ENCODE results near the gene CLCN3.
"Not testable (repeated sequence)": the region's sequence is repeated elsewhere in the genome, so short reads cannot be mapped to it uniquely, and the experiment has no call there.

CLCN3 gene

DNA sequence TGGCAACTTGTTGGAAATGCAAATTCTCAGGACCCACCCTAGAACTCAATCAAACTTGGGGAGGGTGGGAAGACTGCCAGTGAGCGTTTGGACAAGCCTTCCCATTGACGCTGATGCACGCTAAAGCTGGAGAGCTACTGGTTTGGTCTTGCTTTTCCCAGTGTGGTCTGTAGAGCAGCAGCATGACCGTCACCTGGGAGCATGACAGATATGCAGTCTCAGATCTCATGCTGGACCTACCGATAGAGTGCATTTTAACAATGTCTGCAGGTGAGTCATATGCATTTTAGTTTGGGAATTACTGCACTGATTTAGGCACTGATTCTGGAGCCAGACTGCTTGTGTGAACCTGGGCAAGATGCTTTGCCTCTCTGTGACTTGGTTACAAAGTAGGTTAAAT is 110.2 kb downstream of the CLCN3 start:
- TF ChIP-seq POLR2AphosphoS5 (IDR thresholded peaks at IDR 0.05; ENCODE audit: low read depth, low read length), result no peak
- no peak for TF ChIP-seq POLR2A (IDR thresholded peaks at IDR 0.05; ENCODE audit: low read depth, low read length)
- TF ChIP-seq TAF1 (IDR thresholded peaks at IDR 0.05; ENCODE audit: borderline replicate concordance, low read depth, low read length), result no peak
- FAIRE-seq (no peak), DNase-seq (ENCODE audit: insufficient read length) (no peak)

DNA sequence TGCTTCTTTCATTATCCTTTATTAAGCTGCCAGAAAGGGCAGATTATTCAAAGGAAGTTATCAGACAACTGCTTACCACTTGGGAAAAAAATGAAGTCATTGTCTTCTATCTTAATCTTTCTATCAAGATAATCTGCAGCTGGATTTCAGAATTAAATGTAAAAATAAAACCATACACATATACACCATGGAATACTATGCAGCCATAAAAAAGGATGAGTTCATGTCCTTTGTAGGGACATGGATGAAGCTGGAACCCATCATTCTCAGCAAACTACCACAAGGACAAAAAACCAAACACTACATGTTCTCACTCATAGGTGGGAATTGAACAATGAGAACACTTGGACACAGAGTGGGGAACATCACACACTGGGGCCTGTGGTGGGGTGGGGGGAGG is 118.2 kb downstream of the CLCN3 start:
- FAIRE-seq; DNase-seq (ENCODE audit: insufficient read length): not testable (repeated sequence)

DNA sequence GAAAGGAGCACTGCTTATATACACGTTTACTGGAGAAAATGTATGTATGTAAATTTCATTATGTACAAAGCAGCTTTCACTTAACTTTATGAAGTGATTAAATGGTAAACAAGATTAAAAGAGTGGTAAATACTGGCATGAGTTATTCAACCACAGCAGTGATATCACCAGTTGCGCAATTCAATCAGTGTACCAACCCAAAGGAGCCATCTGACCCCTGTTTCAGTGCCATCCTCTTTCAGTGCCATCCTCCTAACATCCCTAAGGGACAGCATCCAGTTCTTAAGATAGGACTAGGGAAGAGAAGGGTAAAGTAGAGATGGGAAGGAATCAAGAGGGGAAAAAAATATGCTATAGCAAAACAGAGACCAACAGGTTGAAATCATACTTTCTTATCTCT is 121.2 kb downstream of the CLCN3 start:
- FAIRE-seq (no peak), DNase-seq (ENCODE audit: insufficient read length) (no peak)
- TF ChIP-seq POLR2AphosphoS5 (IDR thresholded peaks at IDR 0.05; ENCODE audit: low read depth, low read length) (no peak), POLR2A (IDR thresholded peaks at IDR 0.05; ENCODE audit: low read depth, low read length) (no peak), TAF1 (IDR thresholded peaks at IDR 0.05; ENCODE audit: borderline replicate concordance, low read depth, low read length) (no peak)

DNA sequence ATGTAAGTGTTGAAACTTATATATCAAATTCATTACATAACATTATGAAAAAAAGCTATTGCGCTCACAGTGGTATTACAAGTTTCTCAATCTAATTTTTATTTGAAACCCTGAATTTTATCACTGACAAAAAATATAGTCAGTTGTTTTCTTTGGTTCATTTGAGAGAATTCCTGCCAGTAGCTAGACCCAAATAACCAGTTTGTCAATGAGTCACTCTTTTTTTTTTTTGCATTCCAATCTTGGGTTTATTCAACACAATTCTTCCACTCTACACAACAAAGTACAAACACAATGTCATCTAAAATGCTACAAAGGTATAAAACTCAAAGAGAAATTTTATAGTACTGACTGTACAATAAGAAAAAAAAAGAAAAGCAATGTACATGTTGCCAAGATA is 124.2 kb downstream of the CLCN3 start:
- TF ChIP-seq TAF1 (IDR thresholded peaks at IDR 0.05; ENCODE audit: borderline replicate concordance, low read depth, low read length) (no peak), POLR2A (IDR thresholded peaks at IDR 0.05; ENCODE audit: low read depth, low read length) (no peak), POLR2AphosphoS5 (IDR thresholded peaks at IDR 0.05; ENCODE audit: low read depth, low read length) (no peak)
- FAIRE-seq (no peak), DNase-seq (ENCODE audit: insufficient read length) (no peak)

DNA sequence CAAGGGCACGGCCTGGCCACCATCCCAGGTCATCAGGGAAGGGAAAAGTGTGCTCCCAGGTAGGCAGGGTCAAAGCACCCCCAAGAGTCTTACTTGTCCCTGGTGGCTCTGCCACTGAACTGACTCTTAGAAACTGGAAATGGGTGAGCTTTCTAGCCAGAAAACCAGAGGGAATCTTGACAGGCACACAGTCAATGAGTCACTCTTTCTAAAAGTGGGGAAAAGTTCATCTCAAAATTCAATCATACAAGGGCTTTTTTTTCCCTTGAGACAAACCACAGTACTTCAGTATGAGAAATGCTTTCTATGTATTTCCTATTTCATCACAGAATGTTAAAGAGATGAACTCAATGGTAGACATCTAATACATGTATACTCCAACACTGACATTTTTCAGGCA is 124.9 kb downstream of the CLCN3 start:
- no peak for FAIRE-seq
- no peak for DNase-seq (ENCODE audit: insufficient read length)
- no peak for TF ChIP-seq TAF1 (IDR thresholded peaks at IDR 0.05; ENCODE audit: borderline replicate concordance, low read depth, low read length)

DNA sequence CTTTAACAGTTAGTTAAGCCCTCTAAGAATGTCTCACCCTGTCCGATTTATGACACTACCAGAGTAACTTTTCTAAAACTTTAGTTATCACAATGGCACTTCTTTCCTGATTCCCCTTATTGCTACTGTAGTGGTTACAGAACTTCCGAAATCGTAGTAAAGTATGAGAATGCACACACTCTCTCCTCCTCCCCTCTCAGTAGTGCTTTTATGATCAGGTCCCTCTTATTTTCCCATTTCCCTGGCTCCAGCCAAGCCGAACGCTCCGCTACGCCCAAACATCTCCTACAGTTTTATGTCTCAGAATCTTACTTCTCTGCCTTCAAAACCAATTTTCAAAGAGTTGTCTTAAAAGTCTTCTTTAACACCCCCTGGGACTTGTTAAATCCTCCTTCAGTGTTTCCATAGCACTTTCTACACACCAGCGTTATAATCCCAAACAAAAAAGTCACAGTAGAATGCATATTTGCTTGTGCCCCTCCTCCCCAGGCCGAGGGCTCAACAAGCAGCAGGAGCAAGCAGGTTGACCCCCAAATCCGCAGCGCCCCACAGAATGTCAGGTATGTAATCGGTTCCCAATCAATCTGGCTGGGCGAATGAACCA is 136.7 kb downstream of the CLCN3 start:
- DNase-seq (ENCODE audit: insufficient read length), result no peak
- peak; percentile 89 for FAIRE-seq
- TF ChIP-seq TAF1 (IDR thresholded peaks at IDR 0.05; ENCODE audit: borderline replicate concordance, low read depth, low read length) (no peak), POLR2A (IDR thresholded peaks at IDR 0.05; ENCODE audit: low read depth, low read length) (no peak)

DNA sequence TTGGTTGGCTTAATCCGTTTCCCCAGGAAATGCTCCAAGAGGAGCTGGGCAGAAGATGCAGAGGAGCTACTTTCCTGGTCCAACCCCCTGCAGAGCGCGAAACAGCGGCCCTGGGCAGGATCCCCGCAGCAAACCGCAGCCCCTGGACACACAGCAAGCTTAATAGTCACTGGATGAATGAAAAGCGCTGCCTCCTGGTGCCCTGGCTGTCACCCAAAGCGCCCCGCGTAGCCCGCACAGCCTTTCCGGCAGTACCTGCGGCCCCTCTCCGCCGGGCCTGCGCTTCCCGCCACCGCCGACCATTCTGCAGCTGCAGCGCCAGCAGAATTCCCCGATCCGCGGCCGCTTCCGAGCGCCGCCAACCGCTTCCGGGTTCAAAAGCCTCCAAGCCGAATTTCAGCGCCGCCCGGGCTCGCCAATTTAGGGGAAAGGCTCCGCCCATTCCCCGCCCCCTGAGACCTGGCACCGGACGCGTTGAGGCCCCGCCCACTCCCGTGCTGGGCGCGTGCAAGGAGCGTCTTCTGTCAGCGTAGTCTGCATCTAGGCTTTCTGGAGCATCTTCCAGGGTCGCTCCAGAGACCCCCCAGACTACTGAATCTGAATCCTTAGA is 137.3 kb downstream of the CLCN3 start, which contains the start of gene HPF1:
TSS of gene HPF1 (minus strand) at position 370 of the 610 bp plus-strand sequence. CDS start at position 303, 67 bp downstream.
- FAIRE-seq, result peak; percentile 92
- TF ChIP-seq TAF1 (IDR thresholded peaks at IDR 0.05; ENCODE audit: borderline replicate concordance, low read depth, low read length) (no peak), POLR2A (IDR thresholded peaks at IDR 0.05; ENCODE audit: low read depth, low read length) (peak; percentile 54; the same call in 1 of the 2 replicates)
- DNase-seq (ENCODE audit: insufficient read length), result peak; percentile 83

DNA sequence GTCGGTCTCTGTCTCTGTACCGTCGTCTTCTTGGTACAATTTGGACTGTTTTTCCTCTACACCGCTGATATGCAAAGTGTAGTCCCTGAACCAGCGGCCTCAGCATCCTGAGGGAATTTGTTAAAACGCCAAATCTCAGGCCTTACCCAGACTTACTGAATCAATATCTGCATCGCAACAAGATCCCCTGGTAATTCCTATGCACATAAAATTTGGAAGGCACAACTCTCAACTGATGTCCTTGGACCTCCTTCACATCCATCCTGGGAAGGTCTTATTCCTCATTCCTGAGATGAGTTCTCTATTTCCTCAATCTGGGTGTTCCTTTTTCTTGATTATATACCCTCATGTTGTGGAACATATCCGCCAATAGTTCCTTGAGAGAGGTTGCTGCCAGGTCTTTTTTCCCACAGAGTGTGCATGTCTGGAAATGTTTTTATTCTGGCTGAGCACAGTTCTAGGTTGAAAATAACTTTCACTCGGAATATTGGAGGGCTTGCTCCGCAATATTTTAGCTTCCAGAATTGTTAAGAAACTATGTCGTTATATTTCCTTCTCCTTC is 138.1 kb downstream of the CLCN3 start:
- FAIRE-seq (no peak), DNase-seq (ENCODE audit: insufficient read length) (no peak)
- TF ChIP-seq TAF1 (IDR thresholded peaks at IDR 0.05; ENCODE audit: borderline replicate concordance, low read depth, low read length) (no peak), POLR2AphosphoS5 (IDR thresholded peaks at IDR 0.05; ENCODE audit: low read depth, low read length) (no peak), POLR2A (IDR thresholded peaks at IDR 0.05; ENCODE audit: low read depth, low read length) (no peak)

DNA sequence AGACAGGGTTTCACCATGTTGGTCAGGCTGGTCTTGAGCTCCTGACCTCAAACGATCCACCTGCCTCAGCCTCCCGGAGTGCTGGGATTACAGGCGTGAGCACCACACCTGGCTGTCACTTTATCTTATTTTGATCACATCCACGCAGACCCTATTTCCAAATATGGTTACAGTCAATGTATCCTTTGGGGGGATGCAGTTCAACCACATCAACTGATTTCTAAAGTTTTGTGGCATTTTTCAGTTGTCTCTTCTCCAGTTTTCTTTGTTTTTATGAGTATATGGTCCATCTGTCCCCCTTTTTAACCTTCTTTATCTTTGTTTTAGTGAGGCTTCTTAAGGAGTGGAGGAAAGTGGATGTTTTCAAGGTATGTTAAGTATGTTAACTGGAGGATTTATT is 141.5 kb downstream of the CLCN3 start:
- FAIRE-seq (no peak), DNase-seq (ENCODE audit: insufficient read length) (no peak)
- TF ChIP-seq TAF1 (IDR thresholded peaks at IDR 0.05; ENCODE audit: borderline replicate concordance, low read depth, low read length) (no peak), POLR2AphosphoS5 (IDR thresholded peaks at IDR 0.05; ENCODE audit: low read depth, low read length) (no peak), POLR2A (IDR thresholded peaks at IDR 0.05; ENCODE audit: low read depth, low read length) (no peak)

DNA sequence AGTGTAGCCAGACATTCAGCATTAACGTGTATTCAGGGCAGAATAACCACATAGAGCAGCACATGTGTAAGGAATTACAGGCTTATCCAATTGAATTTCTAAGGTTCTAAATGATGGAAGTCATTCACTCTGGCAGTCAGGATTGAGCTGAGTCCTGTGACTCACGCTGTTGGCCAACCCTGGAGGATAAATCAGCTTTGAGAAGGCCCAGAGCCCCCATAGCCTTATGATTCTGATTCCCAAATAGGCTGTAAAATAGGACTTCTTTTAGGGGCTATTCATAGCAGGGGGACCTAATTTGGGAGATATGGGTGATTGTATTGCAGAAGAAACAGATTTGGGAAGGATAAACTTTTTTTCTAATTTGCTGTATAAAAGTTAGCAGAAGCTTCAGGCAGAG is 145.5 kb downstream of the CLCN3 start:
- DNase-seq (ENCODE audit: insufficient read length) (no peak), FAIRE-seq (no peak)
- TF ChIP-seq TAF1 (IDR thresholded peaks at IDR 0.05; ENCODE audit: borderline replicate concordance, low read depth, low read length), result no peak
- TF ChIP-seq POLR2AphosphoS5 (IDR thresholded peaks at IDR 0.05; ENCODE audit: low read depth, low read length), result no peak
- no peak for TF ChIP-seq POLR2A (IDR thresholded peaks at IDR 0.05; ENCODE audit: low read depth, low read length)

DNA sequence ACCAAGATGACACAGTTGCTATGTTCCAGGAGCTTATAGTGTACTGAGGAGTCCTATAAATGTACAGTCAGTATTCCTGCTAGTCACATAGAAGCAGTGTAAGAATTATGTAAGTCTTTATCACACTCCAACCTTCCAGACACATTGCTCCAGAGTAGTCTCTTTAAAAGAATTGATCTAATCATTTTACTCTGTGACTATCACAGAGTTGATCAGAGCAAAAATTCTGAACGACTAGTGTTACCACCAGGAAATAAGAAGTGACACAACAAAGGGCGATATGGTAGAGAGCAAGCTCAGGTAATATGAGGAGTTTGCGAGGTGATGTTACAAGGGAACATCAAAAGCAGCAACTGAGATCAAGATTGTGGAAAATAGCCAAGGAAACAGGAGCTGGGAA is 146.4 kb downstream of the CLCN3 start:
- DNase-seq (ENCODE audit: insufficient read length) (no peak), FAIRE-seq (no peak)
- no peak for TF ChIP-seq TAF1 (IDR thresholded peaks at IDR 0.05; ENCODE audit: borderline replicate concordance, low read depth, low read length)
- no peak for TF ChIP-seq POLR2A (IDR thresholded peaks at IDR 0.05; ENCODE audit: low read depth, low read length)
- TF ChIP-seq POLR2AphosphoS5 (IDR thresholded peaks at IDR 0.05; ENCODE audit: low read depth, low read length), result no peak

DNA sequence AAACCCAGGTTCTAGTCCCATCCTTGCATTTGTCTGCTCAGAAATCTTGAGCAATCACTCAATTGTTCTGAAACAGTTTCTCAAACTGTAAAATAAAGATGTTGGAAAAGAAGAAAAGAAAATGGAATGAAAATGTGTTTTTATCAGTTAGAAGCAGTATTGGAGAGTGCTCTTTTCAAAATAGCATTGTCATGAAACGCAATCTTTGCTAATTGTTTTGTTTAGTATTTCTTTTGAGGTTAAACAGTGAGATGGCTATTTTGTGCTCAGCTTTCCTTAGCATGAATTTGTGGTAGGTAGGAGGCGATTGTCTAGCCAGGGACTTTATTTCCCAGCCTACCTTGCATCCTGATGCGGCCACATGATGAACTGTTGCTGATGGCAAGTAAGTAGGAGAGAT is 148.0 kb downstream of the CLCN3 start:
- DNase-seq (ENCODE audit: insufficient read length), result no peak
- FAIRE-seq, result no peak
- TF ChIP-seq POLR2A (IDR thresholded peaks at IDR 0.05; ENCODE audit: low read depth, low read length) (no peak), POLR2AphosphoS5 (IDR thresholded peaks at IDR 0.05; ENCODE audit: low read depth, low read length) (no peak), TAF1 (IDR thresholded peaks at IDR 0.05; ENCODE audit: borderline replicate concordance, low read depth, low read length) (no peak)

Measured in GM12892 (cell line).